NCI-H187 treated with DMSO at 0.1 percent for 48 hours (cell line): ENCODE results near the gene PRMT2.
"Not testable (repeated sequence)": the region's sequence is repeated elsewhere in the genome, so short reads cannot be mapped to it uniquely, and the experiment has no call there.

Experiments
- DNase-seq: peaks from one replicate; lab custom pipeline; 2025; lab: John Stamatoyannopoulos, UW

The PRMT2 gene

GRCh38 chr21:46617267-46618051 lies 18.0 kb upstream of the PRMT2 start:
- no peak for DNase-seq

- DNase-seq: no peak
These were observed 16.6 kb upstream of the PRMT2 start for GRCh38 chr21:46618738-46619379.

GRCh38 chr21:46619846-46620245 lies 15.6 kb upstream of the PRMT2 start:
- DNase-seq: no peak

GRCh38 chr21:46620846-46621245 lies 14.6 kb upstream of the PRMT2 start:
- DNase-seq: no peak

- no peak for DNase-seq
These were observed 13.9 kb upstream of the PRMT2 start for GRCh38 chr21:46621457-46622182.

GRCh38 chr21:46622226-46622625 lies 13.2 kb upstream of the PRMT2 start:
- DNase-seq: no peak

GRCh38 chr21:46624050-46624449 lies 11.4 kb upstream of the PRMT2 start:
- DNase-seq: no peak

- DNase-seq: no peak
These were observed 9.7 kb upstream of the PRMT2 start for GRCh38 chr21:46625759-46626158.

- DNase-seq: no peak
These were observed 8.9 kb upstream of the PRMT2 start for GRCh38 chr21:46626536-46626935.

GRCh38 chr21:46626975-46627501 lies 8.4 kb upstream of the PRMT2 start:
- no peak for DNase-seq

GRCh38 chr21:46627726-46628125 lies 7.7 kb upstream of the PRMT2 start:
- DNase-seq: no peak

GRCh38 chr21:46628868-46629267 lies 6.6 kb upstream of the PRMT2 start:
- peak; percentile 21 for DNase-seq

GRCh38 chr21:46630915-46631314 lies 4.6 kb upstream of the PRMT2 start:
- DNase-seq: not testable (repeated sequence)

GRCh38 chr21:46633566-46633965 lies 1.9 kb upstream of the PRMT2 start:
- DNase-seq: no peak

GRCh38 chr21:46634427-46634826 lies 1.0 kb upstream of the PRMT2 start:
- DNase-seq: no peak

GRCh38 chr21:46634966-46635323 lies 529 bp upstream of the PRMT2 start:
- DNase-seq: no peak

GRCh38 chr21:46636181-46636512 lies 673 bp downstream of the PRMT2 start:
- DNase-seq: no peak

GRCh38 chr21:46636550-46637285 lies 1.2 kb downstream of the PRMT2 start:
- DNase-seq: no peak

- no peak for DNase-seq
These were observed 2.7 kb downstream of the PRMT2 start for GRCh38 chr21:46637952-46638746.

- no peak for DNase-seq
These were observed 4.3 kb downstream of the PRMT2 start for GRCh38 chr21:46639489-46640386.
